Retina (tissue), 1 donor: ENCODE data around the gene KDM4B.

Experiments used
- DNase-seq: peaks from one replicate; pipeline ENCODE4 v3.0.0-alpha.2; 2016

Gene KDM4B

GRCh38 chr19:5112175-5112574 lies 143.3 kb downstream of the KDM4B start:
- no peak for DNase-seq

GRCh38 chr19:5112681-5113575 lies 144.0 kb downstream of the KDM4B start:
- DNase-seq = peak; percentile 55

GRCh38 chr19:5113633-5114586 lies 145.0 kb downstream of the KDM4B start:
- no peak for DNase-seq

- DNase-seq = no peak
These were observed 145.8 kb downstream of the KDM4B start for GRCh38 chr19:5114727-5115126.

- DNase-seq = no peak
These were observed 146.4 kb downstream of the KDM4B start for GRCh38 chr19:5115351-5115750.

GRCh38 chr19:5115771-5116202 lies 146.9 kb downstream of the KDM4B start:
- DNase-seq = no peak

GRCh38 chr19:5116292-5116691 lies 147.4 kb downstream of the KDM4B start:
- DNase-seq = no peak

GRCh38 chr19:5117421-5117820 lies 148.5 kb downstream of the KDM4B start:
- DNase-seq = no peak

- DNase-seq = no peak
These were observed 149.1 kb downstream of the KDM4B start for GRCh38 chr19:5118026-5118425.

- no peak for DNase-seq
These were observed 150.5 kb downstream of the KDM4B start for GRCh38 chr19:5119297-5119998.

GRCh38 chr19:5120321-5120720 lies 151.4 kb downstream of the KDM4B start:
- no peak for DNase-seq

- no peak for DNase-seq
These were observed 151.9 kb downstream of the KDM4B start for GRCh38 chr19:5120833-5121232.

GRCh38 chr19:5121266-5122120 lies 152.6 kb downstream of the KDM4B start:
- DNase-seq = no peak

- DNase-seq = no peak
These were observed 153.1 kb downstream of the KDM4B start for GRCh38 chr19:5122121-5122400.

GRCh38 chr19:5122671-5123409 lies 153.9 kb downstream of the KDM4B start:
- DNase-seq = no peak

- DNase-seq = no peak
These were observed 154.7 kb downstream of the KDM4B start for GRCh38 chr19:5123646-5124045.

- no peak for DNase-seq
These were observed 155.4 kb downstream of the KDM4B start for GRCh38 chr19:5124111-5124855.

GRCh38 chr19:5125376-5125775 lies 156.5 kb downstream of the KDM4B start:
- no peak for DNase-seq

- no peak for DNase-seq
These were observed 157.0 kb downstream of the KDM4B start for GRCh38 chr19:5125797-5126497.
